GM21825 (cell line): ENCODE measurements around the gene RADIL.

Experiments used
- ATAC-seq: cut with Tn5 transposase; IDR thresholded peaks from one replicate; pipeline ENCODE4 v1.9.1; 2021; ENCODE audit warnings: mild to moderate bottlenecking, moderate library complexity; ENCODE audit not compliant: unreplicated experiment

The RADIL gene

DNA sequence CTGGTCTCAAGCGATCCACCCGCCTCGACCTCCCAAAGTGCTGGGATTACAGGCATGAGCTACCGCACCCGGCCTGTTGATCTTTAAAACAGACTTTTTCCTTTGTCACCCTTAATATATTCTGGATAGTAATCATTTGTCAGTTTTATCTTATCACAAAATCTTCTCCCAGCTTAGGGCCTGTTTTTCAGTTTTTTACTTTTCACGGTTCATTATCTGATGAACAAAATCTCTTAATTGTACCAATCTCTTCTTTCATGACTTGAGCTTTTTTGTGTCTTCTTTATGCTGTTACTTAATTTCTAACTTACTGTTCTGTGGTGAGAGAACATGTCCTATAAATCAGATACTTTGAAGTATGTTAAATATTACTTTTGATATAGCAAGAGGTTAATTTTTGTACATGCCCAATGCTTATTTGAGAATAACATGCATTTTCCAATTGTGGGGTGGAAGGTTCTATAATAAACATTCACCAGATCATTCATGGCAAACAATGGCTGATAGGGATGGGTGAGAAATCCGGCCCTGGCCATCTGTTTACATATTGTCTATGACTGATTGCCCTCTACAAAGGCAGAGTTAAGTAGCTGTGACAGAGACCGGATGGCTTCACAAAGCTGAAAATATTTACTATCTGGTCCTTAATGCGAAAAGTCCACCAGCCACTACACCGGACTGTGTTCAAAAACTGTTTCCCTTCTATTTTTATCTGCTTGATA is 27.0 kb downstream of the RADIL start:
- ATAC-seq: no peak

GRCh38 chr7:4854916-4855315 is 28.6 kb downstream of the RADIL start:
- ATAC-seq: no peak

DNA sequence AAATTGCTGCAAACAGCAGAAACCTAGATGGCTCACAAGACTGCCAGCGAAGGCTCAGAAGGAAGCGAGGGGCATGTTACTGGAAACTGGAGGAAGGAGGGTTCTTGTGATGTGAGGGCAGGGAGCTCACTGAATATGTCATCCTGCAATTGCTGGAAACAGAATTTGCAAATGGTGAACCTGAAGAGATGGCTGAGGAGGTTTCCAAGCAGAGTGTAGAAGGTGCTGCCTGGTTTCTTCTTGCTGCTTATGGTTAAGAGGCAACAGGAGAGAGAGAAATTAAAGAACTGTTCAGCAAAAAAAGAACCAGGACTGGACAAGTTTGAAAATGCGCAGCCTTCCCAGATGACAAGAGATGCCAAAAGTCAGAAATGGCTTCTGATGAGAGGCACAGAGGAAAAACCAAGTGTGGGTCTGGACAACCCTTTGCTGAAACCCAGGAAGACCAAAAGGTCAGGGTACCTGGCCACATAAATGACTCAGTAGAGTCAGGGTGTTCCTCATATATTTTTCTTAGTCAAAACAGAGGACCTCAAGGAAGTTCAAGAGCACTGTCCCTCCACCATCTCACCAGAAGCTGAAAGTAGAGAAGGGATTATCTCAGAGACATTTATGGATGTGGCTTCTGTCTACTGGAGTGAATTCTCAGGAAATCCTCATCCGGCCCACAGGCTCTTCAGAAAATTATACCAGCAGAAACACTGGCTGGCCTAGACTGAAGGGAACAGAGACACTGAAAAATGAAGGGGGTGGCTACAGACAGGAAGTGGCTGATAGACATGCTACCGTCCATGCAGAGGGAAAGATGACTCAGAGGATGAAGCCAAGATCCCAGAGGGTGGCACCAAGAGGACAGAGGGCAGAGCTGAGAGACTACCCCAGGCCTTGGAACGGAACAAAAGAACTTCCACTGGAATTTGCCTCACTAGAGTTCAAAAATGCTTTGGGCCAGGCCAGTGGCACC is 31.8 kb downstream of the RADIL start:
- ATAC-seq: no peak

GRCh38 chr7:4850262-4850795 is 33.2 kb downstream of the RADIL start:
- no peak for ATAC-seq

GRCh38 chr7:4849390-4849789 is 34.1 kb downstream of the RADIL start:
- no peak for ATAC-seq

GRCh38 chr7:4845740-4846142 is 37.8 kb downstream of the RADIL start:
- no peak for ATAC-seq

- no peak for ATAC-seq
Measured at GRCh38 chr7:4842319-4843064, 41.0 kb downstream of the RADIL start.

GRCh38 chr7:4841836-4842235 is 41.7 kb downstream of the RADIL start:
- ATAC-seq: no peak

GRCh38 chr7:4841007-4841784 is 42.3 kb downstream of the RADIL start:
- no peak for ATAC-seq

GRCh38 chr7:4840079-4840501 is 43.4 kb downstream of the RADIL start:
- no peak for ATAC-seq

DNA sequence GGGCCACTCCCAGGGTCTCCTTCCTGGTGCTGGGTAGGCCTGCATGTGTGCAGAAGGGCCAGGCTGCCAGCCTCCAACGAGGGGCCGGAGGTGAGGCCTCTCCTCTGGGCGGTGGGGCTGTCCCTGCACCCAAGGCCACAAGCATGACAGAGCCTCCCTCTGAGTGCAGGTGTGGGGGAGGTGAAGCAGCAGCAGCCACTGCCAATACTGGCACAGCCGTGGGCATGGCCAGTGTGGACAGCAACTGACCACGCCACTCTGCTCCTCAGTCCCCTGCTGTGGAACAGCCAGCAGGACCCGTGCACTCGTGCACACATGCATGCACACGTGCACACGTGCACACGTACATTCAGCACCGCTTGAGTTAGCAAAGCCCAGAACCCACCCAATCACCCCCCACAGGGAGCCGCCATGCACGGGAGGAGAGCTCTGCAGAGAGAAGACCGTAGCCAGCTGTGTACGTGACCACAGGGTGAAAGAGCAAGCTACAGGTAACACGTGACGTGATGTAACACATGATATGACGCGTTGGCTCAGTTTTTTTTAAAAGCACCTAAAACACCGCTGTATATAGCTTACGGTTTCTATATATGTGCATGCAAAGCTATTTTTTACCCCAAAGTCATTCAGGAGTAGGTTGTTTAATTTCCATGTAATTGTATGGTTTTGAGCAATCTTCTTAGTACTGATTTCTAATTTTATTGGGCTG is 44.7 kb downstream of the RADIL start:
- no peak for ATAC-seq

DNA sequence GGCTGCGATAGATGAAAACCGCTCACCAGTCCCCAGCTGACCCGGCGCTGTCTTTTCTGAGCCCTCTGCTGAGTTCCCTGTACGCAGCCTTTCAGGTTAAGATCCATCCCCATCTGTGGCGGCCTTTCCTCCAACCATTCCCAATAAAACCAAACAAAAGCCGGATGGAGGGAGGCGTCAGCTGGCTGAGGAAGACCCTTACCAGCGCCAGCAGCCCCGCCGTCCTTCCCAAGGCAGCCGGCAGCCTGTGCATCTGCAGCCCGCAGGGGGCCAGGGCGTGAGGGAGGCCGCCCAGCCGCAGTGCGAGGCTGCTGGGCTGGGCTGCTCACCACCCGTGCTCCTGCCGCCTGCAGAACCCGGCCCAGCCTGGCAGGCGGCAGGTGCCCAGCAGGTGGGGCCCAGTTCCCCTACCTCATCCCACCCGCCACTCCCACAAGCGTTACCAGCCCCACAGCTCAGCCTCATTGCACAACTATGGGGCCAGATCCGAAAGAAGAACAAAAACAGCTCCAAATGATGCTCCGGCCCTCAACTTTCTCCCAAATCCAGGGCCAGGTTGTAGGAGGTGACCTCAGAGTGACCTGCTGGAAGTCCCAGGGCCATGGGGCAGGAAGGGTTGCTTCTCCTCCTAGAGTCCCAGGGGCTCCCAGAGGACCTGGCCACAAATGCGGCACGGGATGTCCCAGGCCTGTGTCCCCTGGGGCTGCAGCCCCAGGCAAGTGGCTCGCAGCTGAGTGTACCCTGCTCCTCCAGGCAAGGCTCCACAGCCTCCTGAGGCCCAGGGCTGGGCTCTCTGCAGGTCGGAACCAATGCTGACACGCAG is 45.5 kb downstream of the RADIL start:
- ATAC-seq: no peak

GRCh38 chr7:4837041-4837802 is 46.3 kb downstream of the RADIL start:
- no peak for ATAC-seq

DNA sequence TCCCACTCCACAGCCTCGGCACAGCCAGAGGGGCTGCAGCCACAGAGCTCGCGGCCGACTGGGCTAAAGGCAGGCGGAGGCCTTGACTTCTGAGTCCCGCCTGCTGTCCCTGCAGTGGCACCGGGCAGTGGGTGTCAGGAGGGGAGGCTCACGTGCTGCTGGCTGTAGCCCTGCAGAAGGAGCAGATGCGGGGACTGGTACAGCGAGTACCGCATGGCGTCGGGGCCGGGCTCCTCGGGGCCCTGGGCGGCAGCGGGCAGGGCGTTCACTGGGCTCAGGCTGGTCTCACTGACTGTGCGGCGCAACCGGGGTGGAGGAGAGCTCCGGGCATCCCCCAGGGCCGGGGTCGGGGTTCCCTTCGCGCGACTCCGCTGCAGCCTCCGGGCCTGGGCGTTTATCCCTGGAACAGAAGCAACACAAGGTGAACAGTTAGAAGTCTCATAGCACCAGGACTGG is 47.3 kb downstream of the RADIL start:
- ATAC-seq: no peak

DNA sequence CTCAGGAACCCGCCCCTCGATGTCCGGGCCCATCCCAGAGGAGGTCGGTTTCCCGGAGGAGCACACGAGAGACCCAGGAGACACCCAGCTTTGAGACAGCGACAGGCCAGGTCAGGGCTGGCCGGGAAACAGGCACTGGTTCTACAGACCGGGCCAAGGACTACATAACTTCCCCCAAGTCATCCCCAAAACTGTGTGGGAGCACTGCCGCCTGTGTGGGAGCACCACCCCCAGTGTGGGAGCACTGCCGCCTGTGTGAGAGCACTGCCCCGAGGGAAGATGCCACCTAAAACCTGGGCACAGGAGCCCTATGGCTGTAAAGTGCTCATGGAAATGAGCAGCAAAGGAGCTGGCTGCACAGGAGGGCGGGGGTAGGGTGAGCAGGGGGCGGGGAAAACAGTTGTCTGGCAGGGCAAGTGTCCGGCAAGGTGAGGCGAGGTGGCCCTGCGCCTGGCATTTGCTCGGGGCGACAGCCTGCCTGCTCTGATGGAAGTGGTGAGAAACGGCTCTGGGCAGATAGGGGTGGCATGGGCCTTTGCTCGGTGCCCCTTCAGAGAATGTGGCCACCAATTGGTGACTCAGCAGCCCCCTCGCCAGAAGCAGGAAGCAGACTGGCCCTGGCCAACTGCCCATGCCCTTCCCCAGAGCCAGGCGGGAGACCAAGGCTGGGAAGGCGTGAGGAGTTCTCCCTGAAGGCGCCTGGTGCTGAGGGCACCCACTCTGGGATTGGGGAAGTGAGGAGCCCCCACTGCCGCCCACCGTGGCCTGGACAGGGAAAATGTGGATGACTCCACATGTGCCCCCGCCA is 47.9 kb downstream of the RADIL start:
- no peak for ATAC-seq

DNA sequence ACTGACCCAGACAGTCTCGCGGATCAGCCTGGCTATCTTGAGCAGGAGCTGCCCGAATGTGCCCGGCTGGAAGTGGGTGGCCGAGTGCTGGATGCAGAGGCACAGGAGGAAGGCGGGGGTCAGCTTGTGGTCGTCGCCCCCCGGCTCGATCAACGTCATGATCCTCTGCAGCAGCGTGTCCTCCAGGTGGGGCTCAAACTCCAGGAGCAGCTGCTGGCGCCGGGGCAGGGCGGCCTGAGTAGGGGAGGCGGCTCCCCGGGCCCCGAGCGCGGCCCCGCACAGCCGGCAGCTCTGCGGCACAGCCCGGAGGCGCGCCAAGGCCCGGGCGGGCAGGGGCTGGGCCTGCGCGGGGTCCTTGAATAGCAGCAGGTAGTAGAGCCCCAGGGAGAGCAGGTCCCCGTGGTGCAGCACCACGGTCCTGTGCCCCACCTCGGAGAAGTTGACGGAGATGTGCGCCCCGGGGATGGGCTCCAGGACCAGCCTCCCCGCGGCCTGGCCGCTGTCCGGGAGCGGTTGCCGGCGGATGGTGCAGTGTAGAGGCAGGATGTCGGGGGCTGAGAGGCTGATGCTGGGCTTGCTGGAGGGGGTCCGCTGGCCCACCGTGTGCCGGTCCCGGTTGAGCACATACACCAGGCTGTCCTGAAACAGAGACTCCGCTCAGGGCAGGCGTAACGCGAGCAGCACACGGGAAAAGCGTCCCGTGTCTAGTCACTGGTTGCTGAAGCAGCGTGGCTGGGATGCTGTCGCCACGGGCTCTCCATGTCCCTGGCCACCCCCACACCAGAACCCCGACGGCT is 48.7 kb downstream of the RADIL start:
- ATAC-seq: no peak
